K562 (cell line): ENCODE measurements around the gene ARHGEF38. TPM values are rescaled to one million over a fixed set of nuclear protein-coding genes. Genes with fewer than 3 reads are reported as not detected.

ENCODE experiments used
- ATAC-seq: fragments of 200-7000 bp; cut with Tn5 transposase; 3 replicates; pipeline ENCODE4 v1.9.1; 2020; ENCODE audit warnings: moderate library complexity
- BruUV-seq: library from RNA; stranded (reverse); fragments of 400-500 nt; replicated peaks from 2 replicates; lab custom pipeline; 2021; lab: Mats Ljungman, UMichigan
- CTCF ChIA-PET: fragments of 300-600 bp; formaldehyde crosslinking; extraction: SDS; loops from one replicate; lab custom pipeline; 2021; ENCODE audit warnings: low intra/inter-chr PET ratio; lab: Yijun Ruan, JAX
- POLR2A ChIA-PET: fragments of 300-600, 350-650 bp; sonication (Branson Sonifier 250); formaldehyde crosslinking; extraction: SDS; loops from one replicate; lab custom pipeline; 2021; ENCODE audit warnings: antibody characterized with exemption, inconsistent platforms; lab: Yijun Ruan, JAX
- DNase-seq, 4 experiments: peaks; one replicate each; pipeline versions ENCODE4 v3.0.0 to v3.0.0-alpha.2; 2011 to 2018; ENCODE audit warnings: low spot score in 3 of 4, mixed read lengths in 3 of 4; ENCODE audit errors: extremely low read depth in 1 of 4
- FAIRE-seq: peaks from 2 replicates; lab custom pipeline; 2011; peaks lifted over from hg19 to GRCh38; lab: Jason Lieb, UNC
- H2AFZ ChIP-seq: 2 replicates; pipeline ENCODE4 v1.6.0; 2011; ENCODE audit warnings: low read depth, low read length, control low read depth, inconsistent platforms
- H3K27ac ChIP-seq: fragments of 200-600 bp; 3 replicates; pipeline ENCODE4 v1.8.0; 2011; ENCODE audit warnings: low read depth, mild to moderate bottlenecking, control low read depth, inconsistent platforms, low read length, moderate library complexity, mixed read lengths; ENCODE audit errors: extremely low read depth
- H3K27me3 ChIP-seq, 2 experiments: fragments of 300-600 bp in 1 of 2; 2 replicates in 1 of 2; 3 replicates in 1 of 2; pipeline versions ENCODE4 v1.6.0 to v1.8.0; 2011; ENCODE audit warnings: inconsistent platforms in 2 of 2, low read length in 2 of 2, mild to moderate bottlenecking in 1 of 2, mixed read lengths in 1 of 2, moderate library complexity in 1 of 2; ENCODE audit not compliant: control insufficient read depth in 2 of 2, insufficient read depth in 2 of 2
- H3K36me3 ChIP-seq: fragments of 300-600 bp; 3 replicates; pipeline ENCODE4 v1.8.0; 2011; ENCODE audit warnings: mild to moderate bottlenecking, low read length, inconsistent platforms; ENCODE audit not compliant: control insufficient read depth, insufficient read depth
- H3K4me1 ChIP-seq, 2 experiments: fragments of 200-600 bp in 1 of 2; replicated peaks in 1 of 2; 2 replicates in 1 of 2; 3 replicates in 1 of 2; pipeline versions ENCODE4 v1.5.1 to v1.8.0; 2011; ENCODE audit warnings: inconsistent platforms in 2 of 2, low read length in 2 of 2, mild to moderate bottlenecking in 1 of 2, mixed read lengths in 1 of 2, moderate library complexity in 1 of 2; ENCODE audit not compliant: control insufficient read depth in 2 of 2, insufficient read depth in 2 of 2
- H3K4me2 ChIP-seq: 2 replicates; pipeline ENCODE4 v1.6.1; 2011; ENCODE audit warnings: low read length, control low read depth, inconsistent platforms, mixed read lengths; ENCODE audit not compliant: insufficient read depth
- H3K4me3 ChIP-seq: fragments of 200-600 bp; sonication (generic), shearing (Covaris generic); 2 replicates; pipeline ENCODE4 v1.5.1; 2016; ENCODE audit warnings: control low read depth, inconsistent platforms
- H3K79me2 ChIP-seq: fragments of 200-600 bp; 3 replicates; pipeline ENCODE4 v1.8.0; 2011; ENCODE audit warnings: low read length, inconsistent platforms; ENCODE audit not compliant: control insufficient read depth, insufficient read depth
- H3K9ac ChIP-seq, 2 experiments: 2 replicates each; pipeline versions ENCODE4 v1.6.0 to v1.6.1; 2011; ENCODE audit warnings: low read depth in 2 of 2, low read length in 2 of 2, control low read depth in 1 of 2, inconsistent platforms in 1 of 2, mild to moderate bottlenecking in 1 of 2, mixed read lengths in 1 of 2; ENCODE audit not compliant: insufficient read depth in 1 of 2
- H3K9me1 ChIP-seq: one replicate; pipeline ENCODE4 v1.6.0; 2011; ENCODE audit warnings: inconsistent platforms, mild to moderate bottlenecking, low read length, moderate library complexity; ENCODE audit not compliant: control insufficient read depth, insufficient read depth
- H3K9me3 ChIP-seq: replicated peaks from 2 replicates; pipeline ENCODE4 v1.5.1; 2011; ENCODE audit warnings: low read depth, low read length, inconsistent platforms; ENCODE audit not compliant: control insufficient read depth, insufficient read depth
- H4K20me1 ChIP-seq: replicated peaks from 2 replicates; pipeline ENCODE4 v1.6.1; 2011; ENCODE audit warnings: low read length, inconsistent platforms, mixed read lengths; ENCODE audit not compliant: control insufficient read depth, insufficient read depth
- CEBPB ChIP-seq: fragments of 450-650 bp; IDR thresholded peaks from 2 replicates; pipeline ENCODE4 v1.6.1; 2016; ENCODE audit warnings: missing genetic modification characterization, missing compliant biosample characterization
- HEY1 ChIP-seq: fragments of 250-450 bp; sonication (Bioruptor Pico); IDR thresholded peaks from 2 replicates; pipeline ENCODE4 v1.5.0; 2020; ENCODE audit warnings: mild to moderate bottlenecking, moderate library complexity, borderline replicate concordance
- KLF1 ChIP-seq: fragments of 450-650 bp; IDR thresholded peaks from 2 replicates; pipeline ENCODE4 v1.6.1; 2016; ENCODE audit warnings: missing genetic modification characterization, missing compliant biosample characterization
- MEF2D ChIP-seq: conservative IDR thresholded peaks from 2 replicates; pipeline ENCODE4 v1.6.1; 2016; ENCODE audit warnings: low read depth, missing genetic modification characterization, missing compliant biosample characterization
- NFE2 ChIP-seq: IDR thresholded peaks from 2 replicates; pipeline ENCODE4 v1.6.1; 2014; ENCODE audit warnings: antibody characterized with exemption, low read depth
- NFYB ChIP-seq: IDR thresholded peaks from 2 replicates; pipeline ENCODE4 v1.6.1; 2011; ENCODE audit warnings: mild to moderate bottlenecking, moderate library complexity; ENCODE audit not compliant: insufficient read length; ENCODE audit errors: extremely low read depth
- OTX1 ChIP-seq: fragments of 450-650 bp; formaldehyde crosslinking; IDR thresholded peaks from 2 replicates; pipeline ENCODE4 v1.4.0; 2022; ENCODE audit warnings: mild to moderate bottlenecking
- RB1 ChIP-seq: fragments of 450-650 bp; IDR thresholded peaks from 2 replicates; pipeline ENCODE4 v1.6.1; 2017; ENCODE audit warnings: low read depth, mild to moderate bottlenecking
- SMAD4 ChIP-seq: fragments of 250-450 bp; sonication (Bioruptor Pico); conservative IDR thresholded peaks from 2 replicates; pipeline ENCODE4 v1.8.0; 2021; ENCODE audit warnings: inconsistent platforms, mild to moderate bottlenecking, moderate library complexity
- SMARCA5 ChIP-seq: fragments of 450-650 bp; IDR thresholded peaks from 2 replicates; pipeline ENCODE4 v1.6.1; 2016
- SNIP1 ChIP-seq: fragments of 450-650 bp; IDR thresholded peaks from 2 replicates; pipeline ENCODE4 v1.7.1; 2017; ENCODE audit warnings: low read depth, mild to moderate bottlenecking
- SRF ChIP-seq, 2 experiments: fragments of 250-450, 450-650 bp in 1 of 2; sonication (Bioruptor Pico) in 1 of 2; sonication (generic) in 1 of 2; formaldehyde crosslinking; IDR thresholded peaks; 2 replicates each; pipeline versions ENCODE4 v1.5.0 to v1.5.1; 2020 to 2022; ENCODE audit warnings: mild to moderate bottlenecking in 1 of 2, missing genetic modification reagents in 1 of 2
- ZNF23 ChIP-seq: fragments of 250-450 bp; sonication (Bioruptor Pico); IDR thresholded peaks from 2 replicates; pipeline ENCODE4 v1.4.0; 2020; ENCODE audit warnings: mild to moderate bottlenecking
- WGBS: fragments of 100-300 bp; shearing (Covaris generic); methylation state at CpG from one replicate; pipeline ENCODE4 v1.1.6; 2016; ENCODE audit warnings: low coverage, mixed read lengths; ENCODE audit not compliant: insufficient coverage; ENCODE audit errors: missing lambda C conversion rate; 5-methylcytosine and 5-hydroxymethylcytosine counted together
- in situ Hi-C: fragments of 300-500 bp; cut with MboI; formaldehyde crosslinking; loops from 4 replicates; pipeline ENCODE4 v1.15.0; 2018; ENCODE audit warnings: inconsistent platforms, mixed read lengths
- intact Hi-C: fragments of 100-400 bp; cut with micrococcal nuclease; formaldehyde crosslinking; loops from 2 replicates; pipeline ENCODE4 v1.14.2; 2022
- polyA plus RNA-seq, 8 experiments: library from polyadenylated mRNA; depleted of rRNA in 4 of 8; stranded (reverse) in 5 of 8; unstranded in 3 of 8; fragments of >200 nt; fragmentation: Nextera tagmentation in 2 of 8; fragmentation: Illumina TruSeq in 1 of 8; extraction: Ambion mirVana in 2 of 8; extraction: Trizol in 1 of 8; gene quantifications; 2 replicates each; pipeline versions ENCODE4 v1.2.1 to v1.2.3, GENCODE V29; 2011 to 2014; ENCODE audit warnings: inconsistent platforms in 1 of 8, missing spikeins in 1 of 8
- total RNA-seq, 7 experiments: library from RNA; depleted of rRNA in 6 of 7; stranded (reverse); fragments of >200 nt in 6 of 7; fragmentation: Illumina TruSeq in 2 of 7; extraction: Trizol in 2 of 7; gene quantifications; 2 replicates each; pipeline versions ENCODE4 v1.2.1 to v1.2.3, GENCODE V29; 2011 to 2021; ENCODE audit warnings: low replicate concordance in 1 of 7
- TF ChIP-seq, protein P1 (sequence below): fragments of 200-800 bp; sonication (Bioruptor generic); IDR thresholded peaks from 2 replicates; pipeline ENCODE4 v1.6.1; 2017; ENCODE audit warnings: missing genetic modification characterization, missing compliant biosample characterization
- TF ChIP-seq, protein P2 (sequence below), 2 experiments: fragments of 450-650 bp; conservative IDR thresholded peaks; 2 replicates each; pipeline ENCODE4 v1.6.1; 2017; ENCODE audit warnings: mild to moderate bottlenecking in 2 of 2, moderate library complexity in 2 of 2
- TF ChIP-seq, protein P3 (sequence below): fragments of 450-650 bp; formaldehyde crosslinking; conservative IDR thresholded peaks from 2 replicates; pipeline ENCODE4 v1.4.0; 2022; ENCODE audit warnings: mild to moderate bottlenecking, missing genetic modification characterization

The ARHGEF38 gene
- total and polyA plus RNA-seq, 9 of the 15 experiments (the other 6 are each of a cell fraction or from before 2014, with no cell fraction given) = 0.17 TPM; not detected in 8

DNA sequence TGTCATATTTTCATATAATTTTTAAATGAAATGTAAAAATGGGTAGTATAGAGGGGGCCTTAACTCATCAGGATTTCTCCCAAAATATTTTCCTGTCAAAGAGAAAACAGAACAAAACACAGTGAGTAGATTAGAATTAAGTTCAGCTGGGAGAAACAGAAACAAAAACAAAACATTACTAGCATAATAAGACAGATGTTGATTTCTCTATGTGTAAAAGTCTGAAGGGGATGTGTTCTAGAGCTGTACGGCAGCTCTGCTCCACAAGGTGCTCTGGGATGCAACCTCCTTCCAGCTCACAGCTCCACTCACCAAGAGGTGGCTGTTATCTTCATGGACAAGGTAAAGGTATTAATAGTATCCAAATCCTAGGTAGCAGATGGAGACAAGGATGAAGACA is 72.8 kb downstream of the ARHGEF38 start:
- Histone ChIP-seq H3K9me3 (no peaks in the 10 kb centered on the region), H3K4me2 (no peak overlapping the region), H4K20me1 (no peaks in the 10 kb centered on the region), H3K9me1 (no peaks in the 10 kb centered on the region), H3K79me2 (no peaks in the 10 kb centered on the region), H3K9ac (no peak overlapping the region), H3K36me3 (no peaks in the 10 kb centered on the region), H2AFZ (no peak overlapping the region), H3K27me3 (no peaks in the 10 kb centered on the region), H3K27ac (no peak overlapping the region), H3K4me1 (no peaks in the 10 kb centered on the region), H3K4me3 (no peak overlapping the region)
- no peak for TF ChIP-seq NFE2
- no peak for TF ChIP-seq SNIP1
- TF ChIP-seq RB1 = no peak
- no peak for TF ChIP-seq MEF2D (tag)
- TF ChIP-seq, protein P1, sequence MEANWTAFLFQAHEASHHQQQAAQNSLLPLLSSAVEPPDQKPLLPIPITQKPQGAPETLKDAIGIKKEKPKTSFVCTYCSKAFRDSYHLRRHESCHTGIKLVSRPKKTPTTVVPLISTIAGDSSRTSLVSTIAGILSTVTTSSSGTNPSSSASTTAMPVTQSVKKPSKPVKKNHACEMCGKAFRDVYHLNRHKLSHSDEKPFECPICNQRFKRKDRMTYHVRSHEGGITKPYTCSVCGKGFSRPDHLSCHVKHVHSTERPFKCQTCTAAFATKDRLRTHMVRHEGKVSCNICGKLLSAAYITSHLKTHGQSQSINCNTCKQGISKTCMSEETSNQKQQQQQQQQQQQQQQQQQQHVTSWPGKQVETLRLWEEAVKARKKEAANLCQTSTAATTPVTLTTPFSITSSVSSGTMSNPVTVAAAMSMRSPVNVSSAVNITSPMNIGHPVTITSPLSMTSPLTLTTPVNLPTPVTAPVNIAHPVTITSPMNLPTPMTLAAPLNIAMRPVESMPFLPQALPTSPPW = no peak
- no peak for TF ChIP-seq SMARCA5
- no peak for TF ChIP-seq HEY1
- TF ChIP-seq, protein P2, sequence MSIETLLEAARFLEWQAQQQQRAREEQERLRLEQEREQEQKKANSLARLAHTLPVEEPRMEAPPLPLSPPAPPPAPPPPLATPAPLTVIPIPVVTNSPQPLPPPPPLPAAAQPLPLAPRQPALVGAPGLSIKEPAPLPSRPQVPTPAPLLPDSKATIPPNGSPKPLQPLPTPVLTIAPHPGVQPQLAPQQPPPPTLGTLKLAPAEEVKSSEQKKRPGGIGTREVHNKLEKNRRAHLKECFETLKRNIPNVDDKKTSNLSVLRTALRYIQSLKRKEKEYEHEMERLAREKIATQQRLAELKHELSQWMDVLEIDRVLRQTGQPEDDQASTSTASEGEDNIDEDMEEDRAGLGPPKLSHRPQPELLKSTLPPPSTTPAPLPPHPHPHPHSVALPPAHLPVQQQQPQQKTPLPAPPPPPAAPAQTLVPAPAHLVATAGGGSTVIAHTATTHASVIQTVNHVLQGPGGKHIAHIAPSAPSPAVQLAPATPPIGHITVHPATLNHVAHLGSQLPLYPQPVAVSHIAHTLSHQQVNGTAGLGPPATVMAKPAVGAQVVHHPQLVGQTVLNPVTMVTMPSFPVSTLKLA (conservative IDR thresholded peaks at IDR 0.05) = no peak
- TF ChIP-seq KLF1 = no peak
- no peak for TF ChIP-seq SRF (CRISPR knock-in tag; IDR thresholded peaks at IDR 0.05)
- TF ChIP-seq, protein P3, sequence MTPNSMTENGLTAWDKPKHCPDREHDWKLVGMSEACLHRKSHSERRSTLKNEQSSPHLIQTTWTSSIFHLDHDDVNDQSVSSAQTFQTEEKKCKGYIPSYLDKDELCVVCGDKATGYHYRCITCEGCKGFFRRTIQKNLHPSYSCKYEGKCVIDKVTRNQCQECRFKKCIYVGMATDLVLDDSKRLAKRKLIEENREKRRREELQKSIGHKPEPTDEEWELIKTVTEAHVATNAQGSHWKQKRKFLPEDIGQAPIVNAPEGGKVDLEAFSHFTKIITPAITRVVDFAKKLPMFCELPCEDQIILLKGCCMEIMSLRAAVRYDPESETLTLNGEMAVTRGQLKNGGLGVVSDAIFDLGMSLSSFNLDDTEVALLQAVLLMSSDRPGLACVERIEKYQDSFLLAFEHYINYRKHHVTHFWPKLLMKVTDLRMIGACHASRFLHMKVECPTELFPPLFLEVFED (CRISPR knock-in tag) = no peak
- no peak for TF ChIP-seq OTX1 (CRISPR knock-in tag)
- no peak for TF ChIP-seq SMAD4 (CRISPR knock-in tag)
- no peak for TF ChIP-seq CEBPB (tag)
- no peak for TF ChIP-seq NFYB
- TF ChIP-seq ZNF23 (CRISPR knock-in tag) = no peak
- CTCF ChIA-PET = no interaction called here
- intact Hi-C loops (no loop called here), in situ Hi-C loops (no loop called here)
- DNase-seq = no peak
- POLR2A ChIA-PET = interaction anchor here (1.2 kb wide), 1 partner anchor 10 kb away, joined by 3 read pairs; no protein-coding TSS in a partner anchor
- WGBS = 17% methylated on average over 1 of the region's 1 CpG
- BruUV-seq = no TSS peak
- no peak for ATAC-seq
- FAIRE-seq = no peak
